Measurements from ENCODE around the gene PTGES2. TPM values are rescaled to one million over a fixed set of nuclear protein-coding genes. Genes with fewer than 3 reads are reported as not detected.

Gene PTGES2
- total and polyA plus RNA-seq, 2 of the 13 experiments (the other 11 are each of a cell fraction or from before 2014, with no cell fraction given), result 63.7 to 79.8 TPM

DNA sequence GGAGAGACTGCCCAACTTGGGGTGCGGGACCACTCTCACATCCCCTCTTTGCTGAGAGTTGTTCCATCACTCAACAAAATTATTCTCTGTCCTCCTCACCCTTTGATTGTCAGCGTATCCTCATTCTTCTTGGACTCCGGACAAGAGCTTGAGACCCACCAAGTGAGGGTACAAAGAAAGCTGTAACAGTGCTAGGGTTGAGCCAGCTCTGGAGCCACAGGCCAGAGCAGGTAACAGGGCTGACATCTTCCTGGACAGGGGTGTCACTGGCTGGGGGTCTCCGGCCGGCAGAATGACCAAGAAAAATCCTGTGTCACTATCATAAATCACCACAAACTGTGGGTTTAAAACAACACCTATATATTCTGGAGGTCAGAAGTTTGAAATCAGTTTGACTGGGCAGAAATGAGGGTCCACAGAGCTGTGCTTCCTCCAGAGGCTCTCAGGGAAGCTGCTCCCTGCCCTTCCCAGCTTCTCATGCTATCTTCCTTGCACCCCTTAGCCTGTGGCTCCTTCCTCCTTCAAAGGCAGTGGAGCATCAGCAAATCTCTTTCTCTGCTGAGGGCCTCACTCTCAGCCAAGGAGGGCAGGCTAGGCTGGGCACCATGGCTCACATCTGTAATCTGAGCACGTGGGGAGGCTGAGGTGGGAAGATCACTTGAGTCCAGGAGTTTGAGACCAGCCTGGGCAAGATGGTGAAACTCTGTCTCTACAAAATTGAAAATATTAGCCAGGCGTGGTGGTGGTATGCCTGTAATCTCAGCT lies 28.4 kb upstream of the PTGES2 start:
- H3K79me2 ChIP-seq (ENCODE audit: insufficient read depth, low read length), result no peaks in the 10 kb centered on the region
- no peaks in the 10 kb centered on the region for H3K9me3 ChIP-seq (ENCODE audit: low read length)
- peaks cover 42% of the 10 kb centered on the region for H3K4me1 ChIP-seq (ENCODE audit: insufficient read depth, low read length)
- H4K20me1 ChIP-seq (ENCODE audit: insufficient read depth, low read length), result no peaks in the 10 kb centered on the region
- no peak overlapping the region for H3K4me3 ChIP-seq (replicated peaks in 1 of 3; ENCODE audit: insufficient read depth in 1 of 3, low read depth in 2 of 3, low read length in 3 of 3)
- no peak overlapping the region for H3K9ac ChIP-seq (ENCODE audit: insufficient read depth, low read depth, low read length)
- DNase-seq (ENCODE audit: low spot score) (no peak), FAIRE-seq (no peak), ATAC-seq (no peak)
- intact Hi-C loops (cut with micrococcal nuclease; ENCODE audit: unreplicated experiment), result no loop called here
- peaks cover 6 to 37% of the 10 kb centered on the region in 2 experiments; a peak in 4 of 5 replicates for H3K27me3 ChIP-seq (ENCODE audit: control insufficient read depth in 1 of 2, insufficient read depth in 2 of 2, low read length in 2 of 2)
- BruUV-seq (replicated peaks), result no TSS peak
- TF ChIP-seq ZC3H13 (CRISPR knock-in tag; IDR thresholded peaks at IDR 0.05) (no peak), ZNF674 (CRISPR knock-in tag; IDR thresholded peaks at IDR 0.05; ENCODE audit: low read depth) (no peak), NR3C1 (CRISPR knock-in tag; IDR thresholded peaks at IDR 0.05) (no peak), POLR2A (IDR thresholded peaks at IDR 0.05; ENCODE audit: insufficient read depth in 1 of 2, low read depth in 2 of 2, low read length in 2 of 2) (no peak), REXO4 (CRISPR knock-in tag; IDR thresholded peaks at IDR 0.05; ENCODE audit: borderline replicate concordance) (no peak), ZNF44 (CRISPR knock-in tag; IDR thresholded peaks at IDR 0.05) (no peak)
- TF ChIP-seq, protein P1, sequence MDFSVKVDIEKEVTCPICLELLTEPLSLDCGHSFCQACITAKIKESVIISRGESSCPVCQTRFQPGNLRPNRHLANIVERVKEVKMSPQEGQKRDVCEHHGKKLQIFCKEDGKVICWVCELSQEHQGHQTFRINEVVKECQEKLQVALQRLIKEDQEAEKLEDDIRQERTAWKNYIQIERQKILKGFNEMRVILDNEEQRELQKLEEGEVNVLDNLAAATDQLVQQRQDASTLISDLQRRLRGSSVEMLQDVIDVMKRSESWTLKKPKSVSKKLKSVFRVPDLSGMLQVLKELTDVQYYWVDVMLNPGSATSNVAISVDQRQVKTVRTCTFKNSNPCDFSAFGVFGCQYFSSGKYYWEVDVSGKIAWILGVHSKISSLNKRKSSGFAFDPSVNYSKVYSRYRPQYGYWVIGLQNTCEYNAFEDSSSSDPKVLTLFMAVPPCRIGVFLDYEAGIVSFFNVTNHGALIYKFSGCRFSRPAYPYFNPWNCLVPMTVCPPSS (IDR thresholded peaks at IDR 0.05), result no peak
- ChIA-PET CTCF (ENCODE audit: low intra/inter-chr PET ratio, low total read pairs) (no interaction called here), POLR2A (no interaction called here)
- WGBS (ENCODE audit: low lambda C conversion rate), result 57% methylated on average over 6 of the region's 7 CpGs
- H3K27ac ChIP-seq (ENCODE audit: extremely low read length, insufficient read depth, low read length), result no peak overlapping the region
- no peaks in the 10 kb centered on the region for H3K36me3 ChIP-seq (replicated peaks in 1 of 2; ENCODE audit: control insufficient read depth in 1 of 2, insufficient read depth in 2 of 2, low read length in 2 of 2)
- H3K4me2 ChIP-seq (ENCODE audit: low read depth, low read length), result no peak overlapping the region
- in situ Hi-C loops (cut with HindIII; ENCODE audit: extremely low pct_ligation_motif_present, low pct_unique_long_range_greater_than_20kb), result no loop called here
- H2AFZ ChIP-seq (ENCODE audit: low read length), result no peak overlapping the region
